H9 (cell line): ENCODE results near the gene ANKMY1. TPM values are rescaled to one million over a fixed set of nuclear protein-coding genes. Genes with fewer than 3 reads are reported as not detected.
A peak's percentile ranks its signal among the peaks of the same experiment; 100 is the strongest.

Experiments used
- DNase-seq: peaks from one replicate; pipeline ENCODE4 v3.0.0-alpha.2; 2017
- H2AFZ ChIP-seq: one replicate; pipeline ENCODE4 v1.6.1; 2013; ENCODE audit warnings: mild to moderate bottlenecking, low read length, control low read depth, moderate library complexity
- H2AK5ac ChIP-seq: 2 replicates; pipeline ENCODE4 v1.6.1; 2013; ENCODE audit warnings: low read length, control low read depth, mixed read lengths; ENCODE audit not compliant: insufficient read length
- H2BK120ac ChIP-seq: one replicate; pipeline ENCODE4 v1.6.1; 2013; ENCODE audit warnings: low read depth, mild to moderate bottlenecking, low read length, control low read depth, inconsistent platforms; ENCODE audit not compliant: poor library complexity, severe bottlenecking
- H2BK12ac ChIP-seq: 2 replicates; pipeline ENCODE4 v1.6.1; 2013; ENCODE audit warnings: low read length, control low read depth, mixed read lengths, low read depth; ENCODE audit not compliant: insufficient read length
- H2BK15ac ChIP-seq: 2 replicates; pipeline ENCODE4 v1.6.1; 2013; ENCODE audit warnings: low read depth, low read length, control low read depth
- H2BK20ac ChIP-seq: one replicate; pipeline ENCODE4 v1.6.1; 2013; ENCODE audit warnings: low read depth, mild to moderate bottlenecking, low read length, control low read depth, inconsistent platforms; ENCODE audit not compliant: poor library complexity, severe bottlenecking
- H2BK5ac ChIP-seq: 2 replicates; pipeline ENCODE4 v1.6.1; 2013; ENCODE audit warnings: low read length, control low read depth, mixed read lengths; ENCODE audit not compliant: insufficient read length
- H3K14ac ChIP-seq: 2 replicates; pipeline ENCODE4 v1.6.1; 2013; ENCODE audit warnings: low read length, control low read depth; ENCODE audit not compliant: insufficient read depth
- H3K18ac ChIP-seq: 2 replicates; pipeline ENCODE4 v1.6.1; 2013; ENCODE audit warnings: low read depth, mild to moderate bottlenecking, mixed read lengths, low read length, control low read depth; ENCODE audit not compliant: insufficient read length
- H3K23ac ChIP-seq: 2 replicates; pipeline ENCODE4 v1.6.1; 2013; ENCODE audit warnings: low read length, control low read depth, mixed read lengths, low read depth; ENCODE audit not compliant: insufficient read length
- H3K23me2 ChIP-seq: 2 replicates; pipeline ENCODE4 v1.6.1; 2013; ENCODE audit warnings: low read depth, mild to moderate bottlenecking, mixed read lengths, low read length, control low read depth; ENCODE audit not compliant: insufficient read length, poor library complexity, severe bottlenecking
- H3K27ac ChIP-seq: 2 replicates; pipeline ENCODE4 v1.5.1; 2013; ENCODE audit warnings: low read length, control low read depth, mixed read lengths, low read depth; ENCODE audit not compliant: insufficient read length
- H3K27me3 ChIP-seq: 2 replicates; pipeline ENCODE4 v1.6.1; 2013; ENCODE audit warnings: low read length, control low read depth, inconsistent platforms; ENCODE audit not compliant: insufficient read depth
- H3K4ac ChIP-seq: 2 replicates; pipeline ENCODE4 v1.6.1; 2013; ENCODE audit warnings: low read depth, mild to moderate bottlenecking, control low read depth, inconsistent platforms, low read length, moderate library complexity
- H3K4me1 ChIP-seq: 2 replicates; pipeline ENCODE4 v1.6.1; 2013; ENCODE audit warnings: low read length, control low read depth, inconsistent platforms; ENCODE audit not compliant: insufficient read depth
- H3K4me2 ChIP-seq: 2 replicates; pipeline ENCODE4 v1.6.1; 2013; ENCODE audit warnings: low read length, control low read depth, mixed read lengths; ENCODE audit not compliant: insufficient read length, insufficient read depth
- H3K56ac ChIP-seq: 2 replicates; pipeline ENCODE4 v1.6.1; 2013; ENCODE audit warnings: low read depth, mild to moderate bottlenecking, mixed read lengths, low read length, control low read depth; ENCODE audit not compliant: insufficient read length
- H3K79me1 ChIP-seq: 2 replicates; pipeline ENCODE4 v1.6.1; 2013; ENCODE audit warnings: low read depth, mild to moderate bottlenecking, moderate library complexity, low read length, control low read depth, inconsistent platforms; ENCODE audit not compliant: insufficient read depth, poor library complexity, severe bottlenecking
- H3K79me2 ChIP-seq: 2 replicates; pipeline ENCODE4 v1.6.1; 2013; ENCODE audit warnings: low read length, control low read depth, inconsistent platforms; ENCODE audit not compliant: insufficient read depth
- H3K9ac ChIP-seq: 2 replicates; pipeline ENCODE4 v1.6.1; 2013; ENCODE audit warnings: low read length, control low read depth, mixed read lengths; ENCODE audit not compliant: insufficient read length; ENCODE audit errors: extremely low read depth
- H3K9me3 ChIP-seq: one replicate; pipeline ENCODE4 v1.6.1; 2013; ENCODE audit warnings: low read depth, low read length, inconsistent platforms; ENCODE audit not compliant: control insufficient read depth
- H3T11ph ChIP-seq: one replicate; pipeline ENCODE4 v1.6.1; 2013; ENCODE audit warnings: mild to moderate bottlenecking, low read length, control low read depth, inconsistent platforms
- H4K20me1 ChIP-seq: one replicate; pipeline ENCODE4 v1.6.1; 2013; ENCODE audit not compliant: control insufficient read depth, insufficient read length, insufficient read depth
- H4K5ac ChIP-seq: 2 replicates; pipeline ENCODE4 v1.6.1; 2013; ENCODE audit warnings: low read depth, mild to moderate bottlenecking, mixed read lengths, low read length, control low read depth; ENCODE audit not compliant: insufficient read length
- H4K8ac ChIP-seq: replicated peaks from 2 replicates; pipeline ENCODE4 v1.6.1; 2013; ENCODE audit warnings: low read length, control low read depth, mixed read lengths, low read depth; ENCODE audit not compliant: insufficient read length
- H4K91ac ChIP-seq: 2 replicates; pipeline ENCODE4 v1.6.1; 2013; ENCODE audit warnings: low read depth, mild to moderate bottlenecking, moderate library complexity, mixed read lengths, low read length, control low read depth; ENCODE audit not compliant: insufficient read length
- H3K27ac Mint-ChIP-seq, 3 experiments: 2 replicates in 2 of 3; 3 replicates in 1 of 3; pipeline ENCODE4 v1.8.0; 2020 to 2021; ENCODE audit warnings: mixed read lengths in 3 of 3, mild to moderate bottlenecking in 1 of 3, moderate library complexity in 1 of 3
- H3K27me3 Mint-ChIP-seq: 2 replicates; pipeline ENCODE4 v1.8.0; 2021; ENCODE audit warnings: low read depth, mild to moderate bottlenecking, moderate library complexity, mixed read lengths
- H3K36me3 Mint-ChIP-seq, 3 experiments: 2 replicates in 2 of 3; 3 replicates in 1 of 3; pipeline ENCODE4 v1.8.0; 2020 to 2021; ENCODE audit warnings: low read depth in 3 of 3, mixed read lengths in 3 of 3; ENCODE audit not compliant: insufficient read depth in 1 of 3
- H3K4me1 Mint-ChIP-seq, 2 experiments: 2 replicates each; pipeline ENCODE4 v1.8.0; 2020; ENCODE audit warnings: mixed read lengths in 2 of 2
- H3K4me3 Mint-ChIP-seq, 2 experiments: 2 replicates in 1 of 2; 3 replicates in 1 of 2; pipeline ENCODE4 v1.8.0; 2020 to 2021; ENCODE audit warnings: mild to moderate bottlenecking in 2 of 2, mixed read lengths in 2 of 2, moderate library complexity in 1 of 2
- H3K9me3 Mint-ChIP-seq, 2 experiments: 2 replicates in 1 of 2; 3 replicates in 1 of 2; pipeline ENCODE4 v1.8.0; 2020; ENCODE audit warnings: mild to moderate bottlenecking in 2 of 2, mixed read lengths in 2 of 2, moderate library complexity in 1 of 2
- WGBS: extraction: QIAGEN DNeasy Blood & Tissue Kit; methylation state at CpG from one replicate; pipeline ENCODE4 v1.1.7; 2013; ENCODE audit warnings: missing lambda C conversion rate, low lambda C conversion rate, mixed read lengths; ENCODE audit not compliant: insufficient read length; ENCODE audit errors: extremely low coverage; 5-methylcytosine and 5-hydroxymethylcytosine counted together
- total RNA-seq: library from RNA; stranded (reverse); gene quantifications from 2 replicates; pipeline ENCODE4 v1.2.1, GENCODE V29; 2021
- TF ChIP-seq, protein P1 (sequence below): fragments of 200-600 bp; sonication (generic); conservative IDR thresholded peaks from 3 replicates; pipeline ENCODE4 v1.8.0; 2021; ENCODE audit warnings: antibody characterized with exemption, mild to moderate bottlenecking

ANKMY1 gene
- total RNA-seq, 1 experiment from 2014 or later: 13.7 TPM

DNA sequence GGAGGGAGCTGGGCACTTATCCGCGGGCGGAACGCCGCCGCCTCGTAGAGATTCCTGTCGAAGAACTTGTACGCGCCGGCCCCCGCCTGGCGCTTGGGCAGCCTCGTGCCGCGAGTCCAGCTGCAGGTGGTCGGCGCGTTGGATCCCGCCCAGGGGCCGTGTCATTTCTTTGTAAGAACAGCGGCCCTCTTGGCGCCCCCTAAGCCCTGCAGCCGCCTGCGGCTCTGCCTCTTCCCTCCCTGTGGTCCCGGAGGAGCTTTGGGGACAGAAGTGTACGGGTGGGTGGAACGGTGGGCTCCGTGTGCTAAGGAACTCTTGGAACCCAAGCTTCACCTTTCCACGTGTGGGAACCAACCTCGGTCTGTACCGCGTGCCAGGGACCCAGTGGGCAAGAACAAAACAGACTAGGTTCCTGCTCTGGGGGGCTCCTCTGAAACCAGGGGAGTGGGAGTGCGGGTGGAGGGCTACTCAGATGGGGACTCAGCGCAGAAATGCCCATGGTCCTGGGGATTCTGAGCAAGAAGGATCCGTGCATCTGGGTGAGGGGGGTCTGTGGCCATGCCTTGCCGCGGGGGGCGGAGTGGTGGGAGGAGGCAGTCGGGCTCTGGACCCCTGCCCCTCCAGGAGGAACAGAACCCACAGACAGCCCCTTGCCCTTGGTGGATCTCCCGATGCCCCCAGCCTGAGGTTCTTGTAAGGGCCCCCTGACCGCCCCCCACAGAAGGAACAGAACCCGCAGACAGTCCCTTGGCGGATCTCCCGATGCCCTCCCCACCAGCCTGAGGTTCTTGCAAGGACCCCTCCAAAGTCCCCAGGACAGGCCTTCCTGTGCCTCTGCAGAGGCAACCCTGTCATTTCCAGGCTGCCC, 120.9 kb downstream of the ANKMY1 start:
- Histone ChIP-seq H2BK20ac (no peak overlapping the region), H3K79me2 (no peaks in the 10 kb centered on the region; the same call in 1 of the 2 replicates), H3K56ac (no peak overlapping the region), H2BK15ac (no peak overlapping the region), H3K4ac (no peak overlapping the region), H2AFZ (no peak overlapping the region), H3K4me1 (no peaks in the 10 kb centered on the region; the same call in 1 of the 2 replicates), H3K23ac (no peak overlapping the region), H2BK5ac (no peak overlapping the region), H4K8ac (no peak overlapping the region), H2BK12ac (no peak overlapping the region), H4K5ac (no peak overlapping the region), H3K27me3 (peaks cover 13% of the 10 kb centered on the region; the same call in 1 of the 2 replicates), H3K9me3 (no peaks in the 10 kb centered on the region), H3K18ac (no peak overlapping the region), H4K20me1 (no peaks in the 10 kb centered on the region), H3T11ph (no peak overlapping the region), H3K4me2 (peak overlapping the region; percentile 59), H2AK5ac (no peak overlapping the region), H4K91ac (no peak overlapping the region), H3K14ac (peak overlapping the region; percentile 16), H3K79me1 (no peaks in the 10 kb centered on the region), H3K27ac (no peak overlapping the region), H2BK120ac (no peak overlapping the region), H3K23me2 (peaks cover 8% of the 10 kb centered on the region), H3K9ac (no peak overlapping the region)
- Mint-ChIP-seq H3K4me1 (peaks cover 11 to 18% of the 10 kb centered on the region in 2 experiments), H3K9me3 (no peaks in the 10 kb centered on the region), H3K4me3 (peak overlapping the region; percentile 62 to 79), H3K27ac (no peak overlapping the region), H3K27me3 (peaks cover 44% of the 10 kb centered on the region), H3K36me3 (peaks cover 0 to 2% (median 0%) of the 10 kb centered on the region in 3 experiments; a peak in 2 of 7 replicates)
- WGBS: no CpG with 5 or more reads among the region's 45 CpGs
- TF ChIP-seq, protein P1, sequence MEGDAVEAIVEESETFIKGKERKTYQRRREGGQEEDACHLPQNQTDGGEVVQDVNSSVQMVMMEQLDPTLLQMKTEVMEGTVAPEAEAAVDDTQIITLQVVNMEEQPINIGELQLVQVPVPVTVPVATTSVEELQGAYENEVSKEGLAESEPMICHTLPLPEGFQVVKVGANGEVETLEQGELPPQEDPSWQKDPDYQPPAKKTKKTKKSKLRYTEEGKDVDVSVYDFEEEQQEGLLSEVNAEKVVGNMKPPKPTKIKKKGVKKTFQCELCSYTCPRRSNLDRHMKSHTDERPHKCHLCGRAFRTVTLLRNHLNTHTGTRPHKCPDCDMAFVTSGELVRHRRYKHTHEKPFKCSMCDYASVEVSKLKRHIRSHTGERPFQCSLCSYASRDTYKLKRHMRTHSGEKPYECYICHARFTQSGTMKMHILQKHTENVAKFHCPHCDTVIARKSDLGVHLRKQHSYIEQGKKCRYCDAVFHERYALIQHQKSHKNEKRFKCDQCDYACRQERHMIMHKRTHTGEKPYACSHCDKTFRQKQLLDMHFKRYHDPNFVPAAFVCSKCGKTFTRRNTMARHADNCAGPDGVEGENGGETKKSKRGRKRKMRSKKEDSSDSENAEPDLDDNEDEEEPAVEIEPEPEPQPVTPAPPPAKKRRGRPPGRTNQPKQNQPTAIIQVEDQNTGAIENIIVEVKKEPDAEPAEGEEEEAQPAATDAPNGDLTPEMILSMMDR: no peak
- no peak for DNase-seq
